Measurements from ENCODE around the gene C10orf95. TPM values are rescaled to one million over a fixed set of nuclear protein-coding genes. Genes with fewer than 3 reads are reported as not detected.

The C10orf95 gene
- total RNA-seq, 1 experiment from 2014 or later = 0.21 TPM

DNA sequence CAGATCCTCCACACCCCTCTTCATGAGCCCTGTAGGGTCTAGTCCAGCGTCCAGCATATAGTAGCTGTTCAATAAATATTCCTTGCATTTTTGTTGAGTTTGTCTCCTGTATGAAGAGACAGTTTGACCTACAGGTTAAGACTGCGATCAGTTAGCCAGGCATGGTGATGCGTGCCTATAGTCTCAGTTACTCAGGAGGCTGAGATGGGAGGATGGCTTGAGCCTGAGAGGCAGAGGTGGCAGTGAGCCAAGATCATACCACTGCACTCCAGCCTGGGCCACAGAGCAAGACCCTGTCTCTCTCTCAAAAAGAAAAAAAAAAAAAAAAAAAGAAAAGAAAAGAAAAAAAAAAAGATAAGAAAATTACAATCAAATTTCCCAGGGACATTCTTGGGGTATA, 13.8 kb downstream of the C10orf95 start:
- Histone ChIP-seq H3K4me3 (ENCODE audit: low read depth in 2 of 2, low read length in 2 of 2) (no peak overlapping the region), H3K27me3 (ENCODE audit: control insufficient read depth, insufficient read depth, low read length) (no peaks in the 10 kb centered on the region), H3K27ac (ENCODE audit: low read length) (no peak overlapping the region), H3K9me3 (ENCODE audit: control insufficient read depth, insufficient read depth, low read depth, low read length) (no peaks in the 10 kb centered on the region), H3K36me3 (ENCODE audit: control insufficient read depth, insufficient read depth, low read length) (no peaks in the 10 kb centered on the region), H3K4me1 (ENCODE audit: control insufficient read depth, insufficient read depth, low read length) (peaks cover 11% of the 10 kb centered on the region)
- TF ChIP-seq POLR2AphosphoS5 (IDR thresholded peaks at IDR 0.05; ENCODE audit: low read depth, low read length) (no peak), SIN3A (IDR thresholded peaks at IDR 0.05; ENCODE audit: borderline replicate concordance, insufficient read depth, low read depth, low read length) (no peak), TCF7L2 (IDR thresholded peaks at IDR 0.05; ENCODE audit: low read depth, low read length) (no peak)
- TF ChIP-seq, protein P1, sequence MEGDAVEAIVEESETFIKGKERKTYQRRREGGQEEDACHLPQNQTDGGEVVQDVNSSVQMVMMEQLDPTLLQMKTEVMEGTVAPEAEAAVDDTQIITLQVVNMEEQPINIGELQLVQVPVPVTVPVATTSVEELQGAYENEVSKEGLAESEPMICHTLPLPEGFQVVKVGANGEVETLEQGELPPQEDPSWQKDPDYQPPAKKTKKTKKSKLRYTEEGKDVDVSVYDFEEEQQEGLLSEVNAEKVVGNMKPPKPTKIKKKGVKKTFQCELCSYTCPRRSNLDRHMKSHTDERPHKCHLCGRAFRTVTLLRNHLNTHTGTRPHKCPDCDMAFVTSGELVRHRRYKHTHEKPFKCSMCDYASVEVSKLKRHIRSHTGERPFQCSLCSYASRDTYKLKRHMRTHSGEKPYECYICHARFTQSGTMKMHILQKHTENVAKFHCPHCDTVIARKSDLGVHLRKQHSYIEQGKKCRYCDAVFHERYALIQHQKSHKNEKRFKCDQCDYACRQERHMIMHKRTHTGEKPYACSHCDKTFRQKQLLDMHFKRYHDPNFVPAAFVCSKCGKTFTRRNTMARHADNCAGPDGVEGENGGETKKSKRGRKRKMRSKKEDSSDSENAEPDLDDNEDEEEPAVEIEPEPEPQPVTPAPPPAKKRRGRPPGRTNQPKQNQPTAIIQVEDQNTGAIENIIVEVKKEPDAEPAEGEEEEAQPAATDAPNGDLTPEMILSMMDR (IDR thresholded peaks at IDR 0.05) = no peak
- TF ChIP-seq, protein P2, sequence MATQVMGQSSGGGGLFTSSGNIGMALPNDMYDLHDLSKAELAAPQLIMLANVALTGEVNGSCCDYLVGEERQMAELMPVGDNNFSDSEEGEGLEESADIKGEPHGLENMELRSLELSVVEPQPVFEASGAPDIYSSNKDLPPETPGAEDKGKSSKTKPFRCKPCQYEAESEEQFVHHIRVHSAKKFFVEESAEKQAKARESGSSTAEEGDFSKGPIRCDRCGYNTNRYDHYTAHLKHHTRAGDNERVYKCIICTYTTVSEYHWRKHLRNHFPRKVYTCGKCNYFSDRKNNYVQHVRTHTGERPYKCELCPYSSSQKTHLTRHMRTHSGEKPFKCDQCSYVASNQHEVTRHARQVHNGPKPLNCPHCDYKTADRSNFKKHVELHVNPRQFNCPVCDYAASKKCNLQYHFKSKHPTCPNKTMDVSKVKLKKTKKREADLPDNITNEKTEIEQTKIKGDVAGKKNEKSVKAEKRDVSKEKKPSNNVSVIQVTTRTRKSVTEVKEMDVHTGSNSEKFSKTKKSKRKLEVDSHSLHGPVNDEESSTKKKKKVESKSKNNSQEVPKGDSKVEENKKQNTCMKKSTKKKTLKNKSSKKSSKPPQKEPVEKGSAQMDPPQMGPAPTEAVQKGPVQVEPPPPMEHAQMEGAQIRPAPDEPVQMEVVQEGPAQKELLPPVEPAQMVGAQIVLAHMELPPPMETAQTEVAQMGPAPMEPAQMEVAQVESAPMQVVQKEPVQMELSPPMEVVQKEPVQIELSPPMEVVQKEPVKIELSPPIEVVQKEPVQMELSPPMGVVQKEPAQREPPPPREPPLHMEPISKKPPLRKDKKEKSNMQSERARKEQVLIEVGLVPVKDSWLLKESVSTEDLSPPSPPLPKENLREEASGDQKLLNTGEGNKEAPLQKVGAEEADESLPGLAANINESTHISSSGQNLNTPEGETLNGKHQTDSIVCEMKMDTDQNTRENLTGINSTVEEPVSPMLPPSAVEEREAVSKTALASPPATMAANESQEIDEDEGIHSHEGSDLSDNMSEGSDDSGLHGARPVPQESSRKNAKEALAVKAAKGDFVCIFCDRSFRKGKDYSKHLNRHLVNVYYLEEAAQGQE (IDR thresholded peaks at IDR 0.05; ENCODE audit: insufficient read depth in 1 of 2, low read depth in 2 of 2, low read length in 1 of 2) = no peak
- ChIA-PET POLR2A (no interaction called here), CTCF (interaction anchor here (0.7 kb wide), 1 partner anchor 11 kb away, joined by 11 read pairs; no protein-coding TSS in a partner anchor)
- intact Hi-C loops (cut with micrococcal nuclease; ENCODE audit: unreplicated experiment) (no loop called here), in situ Hi-C loops (cut with HindIII; ENCODE audit: low pct_unique_long_range_greater_than_20kb, low sequenced_read_pairs) (no loop called here)
- BruUV-seq (replicated peaks) = no TSS peak
- no peak for DNase-seq (ENCODE audit: low read depth, low spot score)
- ATAC-seq = no peak

DNA sequence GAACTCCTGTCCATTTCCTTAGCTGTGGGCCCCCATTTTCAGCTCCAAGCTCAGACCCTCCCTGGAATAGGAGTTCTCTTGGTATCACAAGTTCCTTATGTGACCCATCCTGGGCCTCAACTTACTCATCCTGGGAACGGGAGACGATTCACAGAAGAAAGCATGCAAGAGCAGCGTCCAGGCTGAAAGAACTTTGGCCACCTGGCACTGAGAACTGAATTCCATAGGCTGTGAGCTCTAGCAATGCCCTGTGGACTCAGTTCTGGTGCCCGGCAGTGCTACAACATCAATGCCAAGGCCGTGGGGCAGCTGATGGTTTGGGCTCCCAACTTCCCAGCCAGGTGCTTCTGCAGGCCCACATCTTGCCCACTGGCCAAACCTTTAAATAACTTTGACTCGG, 15.0 kb downstream of the C10orf95 start:
- H3K36me3 ChIP-seq (ENCODE audit: control insufficient read depth, insufficient read depth, low read length) = no peaks in the 10 kb centered on the region; the same call in 1 of the 2 replicates
- H3K4me3 ChIP-seq (ENCODE audit: low read depth in 2 of 2, low read length in 2 of 2) = no peak overlapping the region
- ChIA-PET POLR2A (interaction anchor here (0.6 kb wide), 1 partner anchor 54 kb away, joined by 18 read pairs; no protein-coding TSS in a partner anchor), CTCF (no interaction called here)
- TF ChIP-seq POLR2AphosphoS5 (IDR thresholded peaks at IDR 0.05; ENCODE audit: low read depth, low read length) (no peak), TCF7L2 (IDR thresholded peaks at IDR 0.05; ENCODE audit: low read depth, low read length) (no peak), SIN3A (IDR thresholded peaks at IDR 0.05; ENCODE audit: borderline replicate concordance, insufficient read depth, low read depth, low read length) (no peak)
- TF ChIP-seq, protein P1 (IDR thresholded peaks at IDR 0.05) = no peak
- TF ChIP-seq, protein P2 (IDR thresholded peaks at IDR 0.05; ENCODE audit: insufficient read depth in 1 of 2, low read depth in 2 of 2, low read length in 1 of 2) = no peak
- H3K27me3 ChIP-seq (ENCODE audit: control insufficient read depth, insufficient read depth, low read length) = no peaks in the 10 kb centered on the region
- peaks cover 14% of the 10 kb centered on the region for H3K4me1 ChIP-seq (ENCODE audit: control insufficient read depth, insufficient read depth, low read length)
- ATAC-seq (no peak), DNase-seq (ENCODE audit: low read depth, low spot score) (no peak)
- intact Hi-C loops (cut with micrococcal nuclease; ENCODE audit: unreplicated experiment) = no loop called here
- H3K27ac ChIP-seq (ENCODE audit: low read length) = no peak overlapping the region
- H3K9me3 ChIP-seq (ENCODE audit: control insufficient read depth, insufficient read depth, low read depth, low read length) = no peaks in the 10 kb centered on the region
- in situ Hi-C loops (cut with HindIII; ENCODE audit: low pct_unique_long_range_greater_than_20kb, low sequenced_read_pairs) = no loop called here
- no TSS peak for BruUV-seq (replicated peaks)

Data from Panc1 (cell line).